ENCODE measurements around the gene GPD2. TPM values are rescaled to one million over a fixed set of nuclear protein-coding genes. Genes with fewer than 3 reads are reported as not detected.

GPD2 gene
- total and polyA plus RNA-seq, 10 of the 15 experiments (the other 5 are each of a cell fraction or from before 2014, with no cell fraction given) = 10.0 to 73.5 (median 43.4) TPM

DNA sequence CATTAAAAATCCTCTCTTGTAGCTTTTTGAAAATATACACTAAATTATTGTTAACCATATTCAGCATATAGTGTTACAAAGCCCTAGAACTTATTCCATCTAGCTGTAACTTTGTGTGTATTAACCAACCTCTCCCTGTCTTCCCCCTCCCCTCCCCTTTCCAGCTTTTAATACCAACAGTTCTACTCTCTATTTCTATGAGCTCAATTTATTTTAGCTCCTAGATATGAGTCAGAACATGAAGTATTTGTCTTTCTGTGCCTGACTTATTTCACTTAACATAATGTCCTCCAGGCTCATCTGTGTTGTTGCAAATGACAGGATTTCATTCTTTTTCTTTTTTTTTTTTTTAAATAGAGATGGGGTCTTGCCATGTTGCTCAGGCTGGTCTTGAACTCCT is 45.1 kb downstream of the GPD2 start:
- Histone ChIP-seq H3K9ac (ENCODE audit: control insufficient read depth, insufficient read depth, low read length) (no peak overlapping the region), H3K27ac (ENCODE audit: control insufficient read depth, insufficient read depth) (no peak overlapping the region), H3K36me3 (ENCODE audit: control insufficient read depth in 2 of 2, insufficient read depth in 2 of 2, low read length in 1 of 2) (peaks cover 0 to 2% of the 10 kb centered on the region in 2 experiments; a peak in 1 of 4 replicates), H2AFZ (ENCODE audit: control insufficient read depth, low read depth, low read length) (no peak overlapping the region), H3K9me3 (replicated peaks; ENCODE audit: control insufficient read depth, insufficient read depth, low read length) (no peaks in the 10 kb centered on the region), H3K79me2 (ENCODE audit: control insufficient read depth, insufficient read depth, low read length) (peaks cover 2% of the 10 kb centered on the region; the same call in 1 of the 2 replicates), H4K20me1 (ENCODE audit: control insufficient read depth, insufficient read depth) (no peaks in the 10 kb centered on the region), H3K4me1 (ENCODE audit: control insufficient read depth, insufficient read depth, low read length) (peaks cover 14% of the 10 kb centered on the region; the same call in 1 of the 2 replicates), H3K4me2 (ENCODE audit: control insufficient read depth, insufficient read depth) (no peak overlapping the region), H3K4me3 (no peak overlapping the region), H3K27me3 (replicated peaks in 1 of 2; ENCODE audit: control insufficient read depth in 2 of 2, insufficient read depth in 2 of 2, low read length in 1 of 2) (no peaks in the 10 kb centered on the region)
- ChIA-PET SMC1A (ENCODE audit: uncharacterized antibody, unreplicated experiment) (interaction anchor here (0.7 to 4.1 kb wide), 9 partner anchors 9 to 1356 kb away, joined by 3 to 16 read pairs (median 5); partner anchors contain the start of gene GPD2), RAD21 (ENCODE audit: unreplicated experiment) (interaction anchor here (0.6 to 1.3 kb wide), 5 partner anchors 9 to 712 kb away, joined by 3 to 4 read pairs (median 3); no protein-coding TSS in a partner anchor), CTCF (interaction anchor here (0.7 to 2.2 kb wide), 5 partner anchors 9 to 1947 kb away, joined by 3 to 9 read pairs (median 4); no protein-coding TSS in a partner anchor), POLR2A (interaction anchor here (0.6 to 1.1 kb wide), 4 partner anchors 8 to 138 kb away, joined by 3 to 4 read pairs (median 4); no protein-coding TSS in a partner anchor)
- no peak for TF ChIP-seq MEF2A (IDR thresholded peaks at IDR 0.05; ENCODE audit: insufficient read depth, low read depth, low read length)
- TF ChIP-seq SMAD5 (IDR thresholded peaks at IDR 0.05; ENCODE audit: low read depth) = no peak
- no peak for TF ChIP-seq EGR1 (IDR thresholded peaks at IDR 0.05; ENCODE audit: borderline replicate concordance in 1 of 2, low read depth in 2 of 2, low read length in 2 of 2)
- no peak for TF ChIP-seq ASH2L (IDR thresholded peaks at IDR 0.05; ENCODE audit: borderline replicate concordance, low read depth)
- TF ChIP-seq RAD51 (IDR thresholded peaks at IDR 0.05) = no peak
- TF ChIP-seq, protein P1, sequence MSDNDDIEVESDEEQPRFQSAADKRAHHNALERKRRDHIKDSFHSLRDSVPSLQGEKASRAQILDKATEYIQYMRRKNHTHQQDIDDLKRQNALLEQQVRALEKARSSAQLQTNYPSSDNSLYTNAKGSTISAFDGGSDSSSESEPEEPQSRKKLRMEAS (IDR thresholded peaks at IDR 0.05; ENCODE audit: low read depth, low read length) = no peak
- no peak for TF ChIP-seq ZNF274 (IDR thresholded peaks at IDR 0.05; ENCODE audit: insufficient read depth, insufficient read length)
- no peak for TF ChIP-seq SIN3A (IDR thresholded peaks at IDR 0.05; ENCODE audit: low read depth, low read length)
- TF ChIP-seq MXI1 (IDR thresholded peaks at IDR 0.05; ENCODE audit: low read depth, low read length) = no peak
- no peak for TF ChIP-seq NR2F1 (conservative IDR thresholded peaks at IDR 0.05)
- no peak for TF ChIP-seq TCF7 (IDR thresholded peaks at IDR 0.05; ENCODE audit: borderline replicate concordance)
- no peak for DNase-seq (ENCODE audit: low read depth, low spot score)
- no TSS peak for BruUV-seq (replicated peaks)
- no peak for FAIRE-seq
- ATAC-seq = no peak
- intact Hi-C loops (cut with micrococcal nuclease; ENCODE audit: unreplicated experiment) = no loop called here
- in situ Hi-C loops (cut with MboI) = no loop called here

Data from GM12878 (cell line).